ENCODE results near the gene GPA33. TPM values are rescaled to one million over a fixed set of nuclear protein-coding genes. Genes with fewer than 3 reads are reported as not detected.

GPA33 gene
- total RNA-seq, 1 donor from 2014 or later, result 0.91 TPM

DNA sequence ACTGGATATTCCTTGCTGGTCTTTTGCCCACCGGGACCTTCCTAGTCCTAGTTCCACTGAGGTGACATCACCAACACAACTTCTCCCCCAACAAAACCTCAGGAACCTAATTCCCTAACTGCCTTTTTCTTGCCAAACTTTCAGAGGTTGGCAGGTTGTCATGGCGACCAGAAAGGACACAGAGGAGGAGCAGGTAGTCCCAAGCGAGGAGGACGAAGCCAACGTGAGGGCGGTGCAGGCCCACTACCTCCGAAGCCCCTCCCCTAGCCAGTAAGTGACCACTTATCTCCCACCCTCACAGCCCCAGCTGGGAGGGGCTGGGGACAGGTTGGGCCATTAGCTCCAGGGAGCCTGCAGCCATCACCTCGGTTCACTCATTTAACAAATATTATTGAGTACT is 4.5 kb upstream of the GPA33 start:
- H3K4me3 ChIP-seq, result peak overlapping the region; percentile 70
- no peak for DNase-seq
- peaks cover 44% of the 10 kb centered on the region for H3K4me1 ChIP-seq
- no peaks in the 10 kb centered on the region for H3K9me3 ChIP-seq (replicated peaks)
- intact Hi-C loops (cut with micrococcal nuclease), result no loop called here
- no peak for TF ChIP-seq CTCF (IDR thresholded peaks at IDR 0.05; ENCODE audit: borderline replicate concordance)
- H3K36me3 ChIP-seq, result peaks cover 4% of the 10 kb centered on the region
- peak overlapping the region; percentile 84 for H3K27ac ChIP-seq (replicated peaks)
- H3K27me3 ChIP-seq (ENCODE audit: low read depth), result no peaks in the 10 kb centered on the region

DNA sequence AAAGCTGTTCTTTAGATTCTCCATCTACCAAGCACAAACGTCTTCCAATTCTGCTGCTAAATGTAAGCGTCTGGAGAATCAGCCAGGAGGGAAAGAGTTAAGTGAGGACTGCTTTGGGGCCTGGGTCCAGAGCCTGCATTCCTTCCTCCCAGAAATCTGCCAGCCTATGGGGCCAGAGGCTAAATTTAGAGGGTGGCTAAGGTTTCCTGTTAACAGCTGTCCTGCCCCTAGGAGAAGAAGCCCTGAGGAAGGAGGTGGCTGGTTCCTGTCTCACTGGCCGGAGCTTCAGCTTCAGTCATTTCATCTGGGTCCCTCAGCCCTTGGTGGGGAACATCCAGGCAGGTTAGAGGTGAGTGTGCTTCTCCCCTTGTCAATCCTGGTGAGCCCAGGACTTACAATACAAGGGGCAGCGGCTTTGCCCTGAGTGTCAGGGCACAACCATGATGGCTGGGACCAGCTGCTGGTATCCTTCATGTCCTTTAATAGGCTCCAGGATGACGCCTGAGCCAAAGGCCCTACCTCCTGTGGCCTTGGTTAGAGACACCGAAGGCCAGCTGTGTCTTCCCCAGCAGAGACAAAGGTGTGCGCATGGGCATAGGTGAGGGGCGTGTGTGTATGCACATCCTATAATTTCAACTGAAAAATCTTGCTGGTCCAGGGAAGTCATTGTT is 3.8 kb upstream of the GPA33 start, which contains the start of gene STYXL2:
Gene STYXL2, plus strand, starts transcription at position 230 of the 671 bp plus-strand sequence. CDS start 775 bp downstream, outside the sequence.
- Histone ChIP-seq H3K36me3 (peaks cover 4% of the 10 kb centered on the region), H3K9me3 (replicated peaks) (no peaks in the 10 kb centered on the region), H3K4me3 (peak within 1 kb of the TSS; percentile 70), H3K27me3 (ENCODE audit: low read depth) (no peaks in the 10 kb centered on the region), H3K4me1 (peaks cover 44% of the 10 kb centered on the region), H3K27ac (replicated peaks) (peak within 1 kb of the TSS; percentile 84)
- intact Hi-C loops (cut with micrococcal nuclease), result no loop called here
- peak; percentile 35 for DNase-seq
- no peak for TF ChIP-seq CTCF (IDR thresholded peaks at IDR 0.05; ENCODE audit: borderline replicate concordance)

GRCh38 chr1:167092653-167093052 is 2.5 kb upstream of the GPA33 start:
- TF ChIP-seq CTCF (IDR thresholded peaks at IDR 0.05; ENCODE audit: borderline replicate concordance), result no peak
- H3K27ac ChIP-seq (replicated peaks), result peak overlapping the region; percentile 84
- H3K36me3 ChIP-seq, result peaks cover 4% of the 10 kb centered on the region
- peaks cover 33% of the 10 kb centered on the region for H3K4me1 ChIP-seq
- no peaks in the 10 kb centered on the region for H3K9me3 ChIP-seq (replicated peaks)
- intact Hi-C loops (cut with micrococcal nuclease), result no loop called here
- no peaks in the 10 kb centered on the region for H3K27me3 ChIP-seq (ENCODE audit: low read depth)
- no peak for DNase-seq
- peak overlapping the region; percentile 42 for H3K4me3 ChIP-seq

- no peak for DNase-seq
- no peak overlapping the region for H3K4me3 ChIP-seq
- H3K27ac ChIP-seq (replicated peaks), result no peak overlapping the region
- TF ChIP-seq CTCF (IDR thresholded peaks at IDR 0.05; ENCODE audit: borderline replicate concordance), result no peak
- H3K36me3 ChIP-seq, result no peaks in the 10 kb centered on the region
- H3K9me3 ChIP-seq (replicated peaks), result no peaks in the 10 kb centered on the region
- no peaks in the 10 kb centered on the region for H3K27me3 ChIP-seq (ENCODE audit: low read depth)
- peaks cover 23% of the 10 kb centered on the region for H3K4me1 ChIP-seq
- intact Hi-C loops (cut with micrococcal nuclease), result no loop called here
Observed at GRCh38 chr1:167089939-167090313, 251 bp downstream of the GPA33 start.

DNA sequence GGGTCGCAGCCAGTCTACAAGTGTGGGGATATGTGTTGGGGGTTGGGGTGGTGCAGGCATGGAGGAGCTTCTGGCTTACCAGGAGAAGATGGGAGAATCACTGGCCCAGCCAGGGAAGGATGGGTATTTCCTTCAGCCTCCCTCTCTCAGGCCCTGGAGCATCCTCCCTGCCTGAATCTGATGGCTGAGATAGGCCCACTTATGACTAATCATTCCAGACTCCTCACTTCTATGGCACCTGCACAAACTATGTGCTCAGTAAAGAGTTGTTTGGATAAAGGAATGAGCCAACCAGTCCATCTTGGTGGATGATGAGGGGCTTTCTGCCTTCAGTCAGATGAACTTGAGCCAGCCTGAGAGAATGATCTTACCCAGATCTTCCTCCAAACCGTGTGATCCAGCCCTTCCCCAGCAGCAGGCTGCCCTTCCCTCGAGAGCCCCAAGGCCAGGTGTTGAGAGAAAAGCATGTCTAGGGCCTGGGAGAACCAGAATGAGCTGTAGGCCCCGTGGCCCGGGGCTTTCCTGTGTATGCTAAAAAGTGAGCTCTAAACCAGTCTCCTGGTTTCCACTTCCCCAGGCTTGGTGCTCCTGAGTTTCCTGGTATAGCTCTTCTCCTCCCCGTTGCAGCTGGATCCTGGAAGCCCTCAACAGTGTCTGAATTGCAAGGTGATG is 1.3 kb downstream of the GPA33 start:
- H3K27ac ChIP-seq (replicated peaks), result no peak overlapping the region
- H3K36me3 ChIP-seq, result no peaks in the 10 kb centered on the region
- H3K4me3 ChIP-seq, result no peak overlapping the region
- TF ChIP-seq CTCF (IDR thresholded peaks at IDR 0.05; ENCODE audit: borderline replicate concordance), result no peak
- no peaks in the 10 kb centered on the region for H3K9me3 ChIP-seq (replicated peaks)
- no peak for DNase-seq
- intact Hi-C loops (cut with micrococcal nuclease), result no loop called here
- H3K27me3 ChIP-seq (ENCODE audit: low read depth), result no peaks in the 10 kb centered on the region
- peaks cover 33% of the 10 kb centered on the region for H3K4me1 ChIP-seq

Data from left ventricle myocardium inferior (tissue), 1 donor.